HG02884 (cell line): ENCODE data around the gene ADAMTS3.

ENCODE experiments used
- ATAC-seq: cut with Tn5 transposase; IDR thresholded peaks from one replicate; pipeline ENCODE4 v1.9.1; 2021; ENCODE audit warnings: mild to moderate bottlenecking, moderate library complexity; ENCODE audit not compliant: unreplicated experiment

Gene ADAMTS3

GRCh38 chr4:72422416-72422815 lies 146.6 kb downstream of the ADAMTS3 start:
- ATAC-seq, result no peak

- no peak for ATAC-seq
Measured at GRCh38 chr4:72418458-72418857, 150.6 kb downstream of the ADAMTS3 start.

- ATAC-seq, result no peak
Measured at GRCh38 chr4:72410158-72410557, 158.9 kb downstream of the ADAMTS3 start.

- no peak for ATAC-seq
Measured at GRCh38 chr4:72408568-72408967, 160.5 kb downstream of the ADAMTS3 start.

GRCh38 chr4:72405417-72405816 lies 163.6 kb downstream of the ADAMTS3 start:
- ATAC-seq, result no peak

GRCh38 chr4:72397314-72397713 lies 171.7 kb downstream of the ADAMTS3 start:
- ATAC-seq, result no peak

GRCh38 chr4:72394012-72394663 lies 174.9 kb downstream of the ADAMTS3 start:
- no peak for ATAC-seq

- no peak for ATAC-seq
Measured at GRCh38 chr4:72391281-72391680, 177.7 kb downstream of the ADAMTS3 start.

- ATAC-seq, result no peak
Measured at GRCh38 chr4:72390409-72390808, 178.6 kb downstream of the ADAMTS3 start.

GRCh38 chr4:72388521-72388920 lies 180.5 kb downstream of the ADAMTS3 start:
- ATAC-seq, result no peak

- ATAC-seq, result no peak
Measured at GRCh38 chr4:72387959-72388358, 181.1 kb downstream of the ADAMTS3 start.

- no peak for ATAC-seq
Measured at GRCh38 chr4:72383439-72383838, 185.6 kb downstream of the ADAMTS3 start.

GRCh38 chr4:72378901-72379300 lies 190.1 kb downstream of the ADAMTS3 start:
- ATAC-seq, result no peak

GRCh38 chr4:72377491-72378194 lies 191.4 kb downstream of the ADAMTS3 start:
- no peak for ATAC-seq

- no peak for ATAC-seq
Measured at GRCh38 chr4:72376901-72377300, 192.1 kb downstream of the ADAMTS3 start.

GRCh38 chr4:72375073-72375736 lies 193.8 kb downstream of the ADAMTS3 start:
- ATAC-seq, result no peak

GRCh38 chr4:72374159-72374558 lies 194.9 kb downstream of the ADAMTS3 start:
- ATAC-seq, result no peak

GRCh38 chr4:72366601-72367000 lies 202.4 kb downstream of the ADAMTS3 start:
- ATAC-seq, result no peak

GRCh38 chr4:72365981-72366380 lies 203.0 kb downstream of the ADAMTS3 start:
- ATAC-seq, result no peak

GRCh38 chr4:72365016-72365415 lies 204.0 kb downstream of the ADAMTS3 start:
- no peak for ATAC-seq

GRCh38 chr4:72360075-72360474 lies 208.9 kb downstream of the ADAMTS3 start:
- ATAC-seq, result no peak

GRCh38 chr4:72358483-72358882 lies 210.5 kb downstream of the ADAMTS3 start:
- no peak for ATAC-seq
